GM12873 (cell line): Measurements from ENCODE around the gene HMGN4.

Experiments used
- TF ChIP-seq, protein P1 (sequence below): IDR thresholded peaks from 2 replicates; pipeline ENCODE4 v1.5.1; 2012; ENCODE audit warnings: low read depth, mild to moderate bottlenecking, moderate library complexity, low read length, control low read depth; ENCODE audit not compliant: insufficient read depth; ENCODE audit errors: missing control alignments

HMGN4 gene

GRCh38 chr6:26530203-26530602 is 8.0 kb upstream of the HMGN4 start:
- TF ChIP-seq, protein P1, sequence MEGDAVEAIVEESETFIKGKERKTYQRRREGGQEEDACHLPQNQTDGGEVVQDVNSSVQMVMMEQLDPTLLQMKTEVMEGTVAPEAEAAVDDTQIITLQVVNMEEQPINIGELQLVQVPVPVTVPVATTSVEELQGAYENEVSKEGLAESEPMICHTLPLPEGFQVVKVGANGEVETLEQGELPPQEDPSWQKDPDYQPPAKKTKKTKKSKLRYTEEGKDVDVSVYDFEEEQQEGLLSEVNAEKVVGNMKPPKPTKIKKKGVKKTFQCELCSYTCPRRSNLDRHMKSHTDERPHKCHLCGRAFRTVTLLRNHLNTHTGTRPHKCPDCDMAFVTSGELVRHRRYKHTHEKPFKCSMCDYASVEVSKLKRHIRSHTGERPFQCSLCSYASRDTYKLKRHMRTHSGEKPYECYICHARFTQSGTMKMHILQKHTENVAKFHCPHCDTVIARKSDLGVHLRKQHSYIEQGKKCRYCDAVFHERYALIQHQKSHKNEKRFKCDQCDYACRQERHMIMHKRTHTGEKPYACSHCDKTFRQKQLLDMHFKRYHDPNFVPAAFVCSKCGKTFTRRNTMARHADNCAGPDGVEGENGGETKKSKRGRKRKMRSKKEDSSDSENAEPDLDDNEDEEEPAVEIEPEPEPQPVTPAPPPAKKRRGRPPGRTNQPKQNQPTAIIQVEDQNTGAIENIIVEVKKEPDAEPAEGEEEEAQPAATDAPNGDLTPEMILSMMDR: no peak

GRCh38 chr6:26531897-26532296 is 6.3 kb upstream of the HMGN4 start:
- TF ChIP-seq, protein P1: no peak

- TF ChIP-seq, protein P1: no peak
These were observed 5.3 kb upstream of the HMGN4 start for GRCh38 chr6:26532699-26533531.

GRCh38 chr6:26533532-26533931 is 4.6 kb upstream of the HMGN4 start:
- TF ChIP-seq, protein P1: no peak

DNA sequence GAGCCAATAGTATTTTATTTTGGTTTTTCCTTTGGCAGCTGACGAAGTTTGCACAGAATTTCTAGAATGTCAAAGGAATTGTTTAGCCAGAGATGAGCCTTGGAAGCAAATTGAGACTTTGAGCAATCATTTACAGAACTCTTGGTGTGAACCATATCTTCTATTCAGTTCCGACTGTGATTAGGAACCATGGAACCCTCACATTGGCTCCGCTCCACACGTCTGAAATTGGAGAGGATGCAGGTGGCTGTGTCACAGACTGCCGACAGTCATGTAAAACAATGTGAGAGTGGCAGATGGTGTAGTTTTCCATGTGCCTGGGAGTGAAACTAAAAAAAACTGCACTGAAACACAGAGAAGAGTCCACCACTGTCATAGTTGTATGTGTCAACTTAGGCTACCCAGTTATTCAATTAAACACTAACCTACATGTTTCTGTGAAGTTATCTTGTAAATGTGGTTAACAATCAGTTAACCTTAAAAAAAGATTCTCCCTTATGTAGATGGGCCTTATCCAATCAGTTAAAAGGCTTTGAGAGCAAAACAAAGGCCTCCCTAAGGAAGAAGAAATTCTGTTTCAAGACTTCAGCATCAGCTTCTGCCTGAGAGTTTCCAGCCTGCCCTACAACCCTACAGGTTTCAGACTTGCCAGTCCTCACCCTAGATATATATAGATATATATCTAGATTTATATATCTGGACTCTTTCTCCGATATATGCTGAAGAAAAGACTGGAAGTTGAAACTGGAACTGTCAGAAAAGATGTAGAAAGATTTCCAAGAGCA is 3.3 kb upstream of the HMGN4 start:
- TF ChIP-seq, protein P1: no peak

GRCh38 chr6:26536571-26537159 is 1.5 kb upstream of the HMGN4 start:
- TF ChIP-seq, protein P1: no peak
